GM21367 (cell line): ENCODE data around the gene PTPRN2.
"Not testable (repeated sequence)": the region's sequence is repeated elsewhere in the genome, so short reads cannot be mapped to it uniquely, and the experiment has no call there.

ENCODE experiments used
- ATAC-seq: cut with Tn5 transposase; IDR thresholded peaks from one replicate; pipeline ENCODE4 v1.9.1; 2021; ENCODE audit not compliant: unreplicated experiment

Gene PTPRN2

GRCh38 chr7:158447151-158447505 lies 140.5 kb downstream of the PTPRN2 start:
- ATAC-seq, result no peak

DNA sequence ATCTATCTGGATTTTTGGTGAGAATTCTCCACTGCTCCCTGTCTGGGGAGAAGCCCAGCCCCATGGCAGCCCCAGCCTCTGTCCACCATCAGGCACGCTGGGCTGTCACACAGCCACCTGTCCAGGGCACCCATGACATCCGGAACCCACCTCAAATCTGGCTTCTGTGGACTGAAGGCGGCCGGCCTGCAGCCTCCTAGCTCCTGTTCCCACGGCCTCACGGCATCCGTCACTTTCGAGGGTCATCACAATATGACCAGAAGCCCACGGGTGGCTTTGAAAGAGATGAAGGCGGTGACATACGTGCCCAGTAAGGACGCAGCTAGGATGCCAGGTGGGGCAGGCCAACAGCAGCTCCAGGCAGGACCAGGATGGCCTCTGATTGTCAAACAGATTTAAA lies 140.9 kb downstream of the PTPRN2 start:
- no peak for ATAC-seq

DNA sequence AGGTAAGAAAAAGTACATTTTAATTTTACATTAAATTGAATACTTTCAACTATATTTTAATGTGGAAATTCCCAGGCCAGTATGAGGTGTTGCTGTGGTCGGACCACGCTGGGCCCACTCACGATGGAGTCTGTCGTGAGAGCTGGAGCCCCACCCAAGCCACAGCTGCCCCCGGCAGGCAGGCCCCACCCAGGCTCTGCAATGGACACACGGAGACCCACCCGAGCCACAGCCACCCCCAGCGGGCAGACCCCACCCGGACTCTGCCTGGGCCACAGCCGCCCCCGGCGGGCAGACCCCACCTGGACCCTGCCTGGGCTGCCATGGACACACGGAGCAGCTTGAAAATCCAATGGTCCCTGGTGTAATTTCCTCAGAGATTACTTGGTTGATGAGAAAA lies 141.3 kb downstream of the PTPRN2 start:
- no peak for ATAC-seq

DNA sequence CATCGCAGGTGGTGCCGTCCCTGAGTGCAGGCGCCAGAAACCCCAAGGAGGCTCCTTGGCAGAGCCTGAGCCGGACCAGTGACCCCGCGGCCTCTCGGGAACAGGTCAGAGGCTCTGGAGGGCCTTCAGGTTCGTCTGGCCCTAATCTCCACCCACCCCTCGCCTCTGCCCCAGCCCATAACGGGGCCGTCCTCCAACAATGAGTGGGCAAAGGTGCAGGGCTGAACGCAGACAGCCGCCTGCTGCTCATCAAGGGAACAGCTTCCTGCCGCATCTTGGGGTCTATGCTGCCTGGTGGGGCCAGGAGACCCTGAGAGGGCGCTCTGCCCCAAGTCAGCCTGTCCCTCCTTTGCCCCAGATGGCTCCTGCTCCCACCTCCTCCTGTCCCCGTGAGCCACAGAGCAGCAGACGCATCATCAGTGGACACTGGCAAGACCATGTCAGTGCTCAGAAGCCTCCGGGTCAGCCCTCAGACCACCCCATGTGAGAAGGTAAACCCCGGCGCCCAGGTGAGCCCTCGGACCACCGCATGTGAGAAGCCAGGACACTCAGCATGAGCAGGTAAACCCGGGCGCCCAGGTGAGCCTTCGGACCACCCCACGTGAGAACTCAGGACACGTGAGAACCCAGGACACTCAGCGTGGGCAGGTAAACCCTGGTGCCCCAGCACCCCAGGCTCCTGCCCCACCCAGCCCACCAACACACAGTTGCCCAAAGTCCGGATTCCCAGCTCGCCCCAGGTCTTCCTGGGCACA lies 142.0 kb downstream of the PTPRN2 start:
- ATAC-seq, result no peak

DNA sequence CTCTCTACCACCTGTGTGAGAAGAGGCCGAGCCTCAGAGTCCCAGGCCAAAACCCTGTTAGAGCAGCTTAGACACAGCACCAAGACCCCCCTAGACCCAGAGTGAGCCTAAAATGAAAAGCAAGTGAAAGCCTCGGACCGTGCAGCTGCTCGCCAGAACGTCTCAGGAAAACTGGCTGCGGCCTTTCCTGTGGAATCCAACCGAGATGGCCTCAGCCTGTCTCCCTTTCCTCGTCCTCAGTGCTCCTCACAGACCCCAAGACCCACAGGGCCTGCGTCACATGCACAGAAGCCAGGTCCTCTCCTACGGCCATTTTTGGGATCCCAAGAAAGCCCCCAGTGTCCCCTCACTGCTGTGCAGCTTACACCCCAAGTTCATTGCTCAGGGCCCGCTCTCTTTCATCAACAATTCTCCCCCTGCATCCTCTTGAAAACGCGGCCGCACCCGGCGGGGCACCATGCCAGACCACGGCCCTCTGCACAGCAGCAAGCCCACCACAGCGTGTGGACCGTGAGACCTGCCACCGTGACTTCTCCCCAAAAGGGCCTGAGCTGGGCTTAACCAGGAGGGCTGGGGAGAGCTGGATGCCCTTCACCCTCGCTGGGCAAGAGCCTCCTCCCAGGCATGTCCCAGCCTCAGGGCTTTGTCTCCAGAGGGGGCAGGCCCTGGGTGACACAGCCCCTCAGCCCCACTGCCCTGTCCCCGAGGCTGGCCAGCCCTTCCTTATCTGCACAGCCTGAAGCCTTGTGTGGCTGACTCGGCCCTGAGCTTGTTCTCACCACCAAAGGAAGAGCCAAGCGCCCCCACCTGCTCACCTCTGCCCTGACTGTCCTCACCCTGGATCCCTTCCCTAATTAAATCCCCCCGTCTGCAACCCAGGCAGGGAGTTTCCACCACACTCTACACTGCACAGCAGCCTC lies 142.9 kb downstream of the PTPRN2 start:
- ATAC-seq, result no peak

DNA sequence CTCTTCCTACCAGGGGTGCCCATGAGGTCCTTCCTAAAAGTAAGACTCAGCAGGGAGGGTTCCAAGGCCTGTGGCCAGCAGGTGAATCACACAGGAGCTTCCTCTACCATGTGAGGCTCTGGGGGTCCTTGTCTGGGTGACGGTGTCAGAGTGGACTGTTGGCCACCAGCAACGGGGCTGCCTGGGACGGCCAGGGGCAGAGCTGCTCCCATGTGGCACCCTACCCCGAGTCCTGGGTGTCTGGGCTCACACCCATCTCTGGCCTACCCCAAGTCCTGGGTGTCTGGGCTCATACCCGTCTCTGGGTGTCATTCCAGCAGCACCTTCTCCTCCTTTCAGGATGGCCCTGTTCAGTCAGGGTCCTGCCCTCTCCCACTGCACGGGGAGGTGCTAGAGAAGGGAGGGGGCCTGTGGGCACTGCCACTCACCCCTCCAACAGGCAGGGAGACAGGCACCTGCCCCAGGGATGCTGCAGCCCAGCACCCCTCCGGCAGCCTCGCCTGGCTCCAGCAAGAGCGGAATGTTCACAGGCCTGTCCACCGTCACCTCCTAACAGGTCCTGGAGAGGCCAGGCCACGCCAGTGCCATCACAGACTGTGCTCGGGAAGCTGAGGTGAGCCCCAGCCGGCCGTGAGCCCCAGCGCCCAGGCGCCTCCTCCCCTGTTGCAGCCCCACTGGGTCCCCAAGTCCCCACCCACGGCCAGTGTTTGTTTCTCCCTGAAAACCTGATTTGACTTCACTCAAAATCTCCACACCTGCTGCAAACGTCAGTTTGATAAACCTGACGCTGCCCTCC lies 143.7 kb downstream of the PTPRN2 start:
- ATAC-seq, result no peak

DNA sequence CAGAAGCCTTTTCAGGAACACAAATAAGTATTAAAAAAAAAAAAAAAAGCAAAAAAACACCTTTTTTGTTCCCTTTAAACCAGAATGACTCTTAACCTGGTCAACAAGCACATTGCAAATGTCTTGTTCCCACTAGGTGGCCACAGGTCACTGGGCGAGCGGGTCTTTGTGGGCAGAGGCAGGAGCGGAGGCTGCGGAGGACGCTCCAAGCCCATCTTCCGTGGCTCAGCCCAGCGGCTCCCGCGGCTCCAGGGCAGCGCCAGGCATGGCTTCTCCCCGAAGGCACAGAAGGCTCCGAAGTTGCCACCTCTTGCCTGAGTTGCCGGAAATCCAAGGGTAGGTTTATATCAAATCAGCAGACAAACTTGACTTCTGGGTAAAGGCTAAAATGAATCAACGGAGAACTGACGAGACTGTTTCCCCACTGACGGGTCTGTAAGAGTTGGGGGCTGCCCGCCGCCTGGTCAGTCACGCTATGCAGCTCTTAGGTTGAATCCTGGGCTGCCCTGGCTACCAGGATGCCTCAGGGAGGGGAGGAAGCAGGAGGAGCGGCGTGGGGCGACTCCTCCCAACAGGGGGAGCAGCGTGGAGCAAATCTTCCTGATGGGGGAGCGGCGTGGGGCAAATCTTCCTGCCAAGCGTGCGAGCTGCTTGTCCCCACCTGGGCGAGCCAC lies 144.5 kb downstream of the PTPRN2 start:
- no peak for ATAC-seq

DNA sequence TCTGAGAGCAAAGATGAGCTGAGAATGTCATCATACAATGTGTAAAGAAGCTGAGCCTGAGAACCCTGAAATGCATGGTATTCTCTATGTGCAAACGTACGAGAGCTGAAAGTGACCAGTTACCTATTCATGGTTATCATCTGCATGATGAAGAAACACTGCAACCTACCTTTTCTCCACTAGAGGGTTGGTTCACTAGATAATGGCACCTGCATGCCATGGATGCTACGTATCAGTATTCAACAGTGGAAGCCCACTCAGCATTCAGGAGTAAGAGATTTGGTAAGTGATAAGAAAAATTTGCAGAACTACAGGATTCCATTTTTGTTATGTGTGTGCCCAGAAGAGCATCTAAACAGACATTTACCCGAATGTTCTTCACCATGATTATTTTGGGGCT lies 145.4 kb downstream of the PTPRN2 start:
- ATAC-seq, result no peak

DNA sequence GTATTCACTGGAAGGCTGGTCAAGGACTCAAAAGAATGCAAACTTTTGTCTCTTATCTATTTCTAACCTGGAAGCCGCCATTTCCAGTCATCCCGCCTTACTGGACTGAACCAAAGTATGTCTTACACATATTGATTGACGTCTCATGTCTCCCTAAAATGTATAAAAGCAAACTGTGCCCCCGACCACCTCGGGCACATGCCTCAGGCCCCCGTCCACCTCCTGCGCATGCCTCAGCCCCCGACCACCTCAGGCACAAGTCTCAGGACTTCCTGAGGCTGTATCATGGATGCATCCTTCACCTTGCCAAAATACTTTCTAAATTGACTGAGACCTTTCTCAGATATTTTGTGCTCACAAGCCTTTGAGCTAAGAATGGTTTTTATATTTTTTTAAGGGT lies 148.6 kb downstream of the PTPRN2 start:
- ATAC-seq, result no peak

GRCh38 chr7:158432369-158433341 lies 155.0 kb downstream of the PTPRN2 start:
- no peak for ATAC-seq

DNA sequence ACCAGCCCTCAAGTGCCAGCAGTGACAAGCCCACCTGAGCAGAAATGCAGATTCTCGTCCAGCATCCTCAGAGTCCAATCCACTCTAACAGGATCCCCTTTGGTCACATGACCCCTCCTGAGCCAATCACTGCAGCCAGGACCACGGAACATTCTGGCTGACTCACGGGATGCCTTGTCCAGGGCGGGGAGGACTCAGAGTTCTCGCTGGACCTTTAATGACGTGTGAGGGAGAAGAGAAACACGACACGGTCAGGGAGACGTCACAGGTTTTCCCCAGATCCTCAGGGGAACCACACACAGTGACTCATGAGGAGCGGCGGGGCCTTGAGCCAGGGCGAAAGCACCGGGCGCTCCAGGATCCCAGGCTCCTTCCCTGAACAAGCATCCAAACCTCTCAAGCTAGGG lies 155.7 kb downstream of the PTPRN2 start:
- ATAC-seq, result no peak

DNA sequence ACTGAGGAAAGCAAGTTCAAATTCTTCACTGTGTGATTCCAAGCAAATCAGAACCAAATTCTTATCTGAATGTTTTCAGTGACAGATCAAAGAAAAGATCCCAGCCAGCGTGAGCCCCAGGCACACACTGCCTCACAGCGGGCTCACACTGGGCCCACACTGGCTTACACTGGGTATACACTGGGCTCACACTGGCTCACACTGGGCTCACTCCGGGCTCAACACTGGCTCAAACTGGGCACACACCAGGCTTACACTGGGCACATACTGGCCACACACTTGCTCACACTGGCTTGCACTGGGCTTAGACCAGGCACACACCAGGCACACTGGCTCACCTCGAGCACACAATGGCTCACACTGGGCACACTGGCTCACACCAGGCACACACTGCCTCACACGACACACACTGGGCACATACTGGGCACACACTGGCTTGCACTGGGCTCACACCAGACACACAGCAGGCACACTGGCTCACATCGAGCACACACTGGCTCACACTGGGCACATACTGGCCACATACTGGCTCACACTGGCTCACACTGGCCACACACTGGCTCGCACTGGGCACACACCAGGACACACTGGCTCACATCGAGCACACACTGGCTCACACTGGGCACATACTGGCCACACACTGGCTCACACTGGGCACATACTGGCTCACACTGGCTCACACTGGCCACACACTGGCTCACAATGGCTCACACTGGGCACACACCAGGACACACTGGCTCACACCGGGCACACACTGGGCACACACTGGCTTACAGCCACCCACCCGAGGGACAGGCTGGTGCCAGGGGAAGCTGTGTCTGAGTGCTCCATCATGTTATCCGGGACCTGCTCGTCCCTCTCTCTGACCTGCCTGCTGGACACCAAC lies 156.3 kb downstream of the PTPRN2 start:
- ATAC-seq, result no peak

- ATAC-seq, result no peak
These were observed 157.2 kb downstream of the PTPRN2 start for GRCh38 chr7:158430308-158431034.

DNA sequence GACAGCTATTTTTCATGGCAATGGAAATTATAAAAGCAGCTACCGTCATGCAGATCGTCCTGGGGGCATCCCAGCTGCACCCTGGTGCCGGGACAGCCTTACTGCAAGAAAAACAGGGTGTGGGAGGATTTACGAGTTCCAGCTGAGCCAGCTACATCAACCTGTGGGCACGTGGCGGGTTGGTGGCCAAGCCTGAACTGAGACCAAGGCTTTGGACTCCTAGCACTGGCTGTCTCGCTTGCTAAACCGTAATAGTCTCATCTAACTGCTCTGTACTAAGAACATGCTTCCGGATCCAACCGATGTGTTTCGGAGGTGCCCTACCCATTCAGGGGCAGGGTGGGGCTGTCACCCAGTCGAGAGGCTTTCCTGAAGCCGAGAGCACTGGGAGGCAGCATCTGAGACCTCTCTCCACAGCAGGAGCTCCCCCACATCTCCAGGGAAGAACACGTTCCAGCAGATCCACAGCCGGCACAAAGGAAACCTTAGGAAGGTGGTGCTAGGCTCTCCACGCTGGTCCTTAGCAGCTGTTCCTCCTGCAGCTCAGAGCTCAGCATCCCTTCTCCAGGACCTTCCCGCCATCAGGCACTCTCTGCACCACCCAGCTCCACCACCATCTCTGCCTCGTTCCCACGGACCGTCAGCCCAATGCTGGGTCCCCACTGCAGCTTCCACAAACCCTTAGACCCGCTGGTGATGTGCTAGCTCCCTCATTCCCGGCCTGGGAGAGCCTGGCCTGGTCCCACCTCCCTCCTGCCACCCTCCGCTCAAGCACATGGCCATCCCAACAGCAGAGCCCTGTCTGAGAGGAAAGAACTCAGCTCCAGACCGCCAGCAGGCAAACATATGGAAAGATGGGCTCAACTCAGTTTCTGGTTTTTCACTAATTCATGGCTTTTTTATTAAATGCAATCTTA lies 158.5 kb downstream of the PTPRN2 start:
- no peak for ATAC-seq

DNA sequence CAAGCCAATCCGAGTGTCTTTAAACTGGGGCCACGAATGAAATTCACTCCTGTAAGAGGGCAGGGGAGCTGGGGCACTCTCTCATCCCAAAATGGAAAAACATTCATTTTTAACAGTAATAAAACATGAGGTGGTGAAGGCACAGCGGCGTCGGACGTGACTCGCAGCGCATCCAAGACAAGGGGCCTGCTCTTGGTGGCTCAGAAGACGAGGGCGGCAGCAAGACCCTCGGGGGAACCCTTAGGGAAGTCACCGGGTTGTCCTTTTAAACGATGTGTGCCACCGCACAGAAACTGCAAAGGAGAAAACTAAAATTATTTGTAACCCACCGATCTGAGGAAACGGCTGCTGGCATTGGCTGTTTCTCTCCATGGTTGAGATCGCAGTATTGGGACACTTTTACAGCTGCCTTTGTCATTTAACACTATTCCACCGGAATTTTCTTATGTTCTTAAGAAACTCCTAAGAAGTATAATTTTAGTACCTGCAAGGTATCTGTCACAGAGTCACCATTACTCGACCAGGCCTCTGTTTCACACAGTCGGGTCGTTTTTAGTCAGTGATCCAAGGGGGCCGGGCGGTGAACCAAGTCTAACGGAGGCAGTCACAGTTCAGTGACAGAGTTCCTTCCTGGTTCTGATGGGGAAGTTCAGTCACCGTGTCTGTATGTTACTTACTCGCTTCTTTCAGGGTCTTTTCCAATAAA lies 159.3 kb downstream of the PTPRN2 start:
- no peak for ATAC-seq

DNA sequence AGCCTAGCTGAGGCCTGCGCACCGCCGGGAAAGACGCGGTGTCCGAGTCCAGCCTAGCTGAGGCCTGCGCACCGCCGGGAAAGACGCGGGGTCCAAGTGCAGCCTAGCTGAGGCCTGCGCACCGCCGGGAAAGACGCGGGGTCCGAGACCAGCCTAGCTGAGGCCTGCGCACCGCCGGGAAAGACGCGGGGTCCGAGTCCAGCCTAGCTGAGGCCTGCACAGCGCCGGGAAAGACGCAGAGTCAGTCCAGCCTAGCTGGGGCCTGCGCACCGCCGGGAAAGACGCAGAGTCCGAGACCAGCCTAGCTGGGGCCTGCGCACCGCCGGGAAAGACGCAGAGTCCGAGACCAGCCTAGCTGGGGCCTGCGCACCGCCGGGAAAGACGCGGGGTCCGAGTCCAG lies 161.9 kb downstream of the PTPRN2 start:
- ATAC-seq, result not testable (repeated sequence)
